H9 (cell line): ENCODE results near the gene TFPI. TPM values are rescaled to one million over a fixed set of nuclear protein-coding genes. Genes with fewer than 3 reads are reported as not detected.

ENCODE experiments used
- DNase-seq: peaks from one replicate; pipeline ENCODE4 v3.0.0-alpha.2; 2017
- H2AFZ ChIP-seq: one replicate; pipeline ENCODE4 v1.6.1; 2013; ENCODE audit warnings: mild to moderate bottlenecking, low read length, control low read depth, moderate library complexity
- H2AK5ac ChIP-seq: 2 replicates; pipeline ENCODE4 v1.6.1; 2013; ENCODE audit warnings: low read length, control low read depth, mixed read lengths; ENCODE audit not compliant: insufficient read length
- H2BK120ac ChIP-seq: one replicate; pipeline ENCODE4 v1.6.1; 2013; ENCODE audit warnings: low read depth, mild to moderate bottlenecking, low read length, control low read depth, inconsistent platforms; ENCODE audit not compliant: poor library complexity, severe bottlenecking
- H2BK12ac ChIP-seq: 2 replicates; pipeline ENCODE4 v1.6.1; 2013; ENCODE audit warnings: low read length, control low read depth, mixed read lengths, low read depth; ENCODE audit not compliant: insufficient read length
- H2BK15ac ChIP-seq: 2 replicates; pipeline ENCODE4 v1.6.1; 2013; ENCODE audit warnings: low read depth, low read length, control low read depth
- H2BK20ac ChIP-seq: one replicate; pipeline ENCODE4 v1.6.1; 2013; ENCODE audit warnings: low read depth, mild to moderate bottlenecking, low read length, control low read depth, inconsistent platforms; ENCODE audit not compliant: poor library complexity, severe bottlenecking
- H2BK5ac ChIP-seq: 2 replicates; pipeline ENCODE4 v1.6.1; 2013; ENCODE audit warnings: low read length, control low read depth, mixed read lengths; ENCODE audit not compliant: insufficient read length
- H3K14ac ChIP-seq: 2 replicates; pipeline ENCODE4 v1.6.1; 2013; ENCODE audit warnings: low read length, control low read depth; ENCODE audit not compliant: insufficient read depth
- H3K18ac ChIP-seq: 2 replicates; pipeline ENCODE4 v1.6.1; 2013; ENCODE audit warnings: low read depth, mild to moderate bottlenecking, mixed read lengths, low read length, control low read depth; ENCODE audit not compliant: insufficient read length
- H3K23ac ChIP-seq: 2 replicates; pipeline ENCODE4 v1.6.1; 2013; ENCODE audit warnings: low read length, control low read depth, mixed read lengths, low read depth; ENCODE audit not compliant: insufficient read length
- H3K23me2 ChIP-seq: 2 replicates; pipeline ENCODE4 v1.6.1; 2013; ENCODE audit warnings: low read depth, mild to moderate bottlenecking, mixed read lengths, low read length, control low read depth; ENCODE audit not compliant: insufficient read length, poor library complexity, severe bottlenecking
- H3K27ac ChIP-seq: 2 replicates; pipeline ENCODE4 v1.5.1; 2013; ENCODE audit warnings: low read length, control low read depth, mixed read lengths, low read depth; ENCODE audit not compliant: insufficient read length
- H3K27me3 ChIP-seq: 2 replicates; pipeline ENCODE4 v1.6.1; 2013; ENCODE audit warnings: low read length, control low read depth, inconsistent platforms; ENCODE audit not compliant: insufficient read depth
- H3K4ac ChIP-seq: 2 replicates; pipeline ENCODE4 v1.6.1; 2013; ENCODE audit warnings: low read depth, mild to moderate bottlenecking, control low read depth, inconsistent platforms, low read length, moderate library complexity
- H3K4me1 ChIP-seq: 2 replicates; pipeline ENCODE4 v1.6.1; 2013; ENCODE audit warnings: low read length, control low read depth, inconsistent platforms; ENCODE audit not compliant: insufficient read depth
- H3K4me2 ChIP-seq: 2 replicates; pipeline ENCODE4 v1.6.1; 2013; ENCODE audit warnings: low read length, control low read depth, mixed read lengths; ENCODE audit not compliant: insufficient read length, insufficient read depth
- H3K56ac ChIP-seq: 2 replicates; pipeline ENCODE4 v1.6.1; 2013; ENCODE audit warnings: low read depth, mild to moderate bottlenecking, mixed read lengths, low read length, control low read depth; ENCODE audit not compliant: insufficient read length
- H3K79me1 ChIP-seq: 2 replicates; pipeline ENCODE4 v1.6.1; 2013; ENCODE audit warnings: low read depth, mild to moderate bottlenecking, moderate library complexity, low read length, control low read depth, inconsistent platforms; ENCODE audit not compliant: insufficient read depth, poor library complexity, severe bottlenecking
- H3K79me2 ChIP-seq: 2 replicates; pipeline ENCODE4 v1.6.1; 2013; ENCODE audit warnings: low read length, control low read depth, inconsistent platforms; ENCODE audit not compliant: insufficient read depth
- H3K9ac ChIP-seq: 2 replicates; pipeline ENCODE4 v1.6.1; 2013; ENCODE audit warnings: low read length, control low read depth, mixed read lengths; ENCODE audit not compliant: insufficient read length; ENCODE audit errors: extremely low read depth
- H3K9me3 ChIP-seq: one replicate; pipeline ENCODE4 v1.6.1; 2013; ENCODE audit warnings: low read depth, low read length, inconsistent platforms; ENCODE audit not compliant: control insufficient read depth
- H3T11ph ChIP-seq: one replicate; pipeline ENCODE4 v1.6.1; 2013; ENCODE audit warnings: mild to moderate bottlenecking, low read length, control low read depth, inconsistent platforms
- H4K20me1 ChIP-seq: one replicate; pipeline ENCODE4 v1.6.1; 2013; ENCODE audit not compliant: control insufficient read depth, insufficient read length, insufficient read depth
- H4K5ac ChIP-seq: 2 replicates; pipeline ENCODE4 v1.6.1; 2013; ENCODE audit warnings: low read depth, mild to moderate bottlenecking, mixed read lengths, low read length, control low read depth; ENCODE audit not compliant: insufficient read length
- H4K8ac ChIP-seq: replicated peaks from 2 replicates; pipeline ENCODE4 v1.6.1; 2013; ENCODE audit warnings: low read length, control low read depth, mixed read lengths, low read depth; ENCODE audit not compliant: insufficient read length
- H4K91ac ChIP-seq: 2 replicates; pipeline ENCODE4 v1.6.1; 2013; ENCODE audit warnings: low read depth, mild to moderate bottlenecking, moderate library complexity, mixed read lengths, low read length, control low read depth; ENCODE audit not compliant: insufficient read length
- H3K27ac Mint-ChIP-seq, 3 experiments: 2 replicates in 2 of 3; 3 replicates in 1 of 3; pipeline ENCODE4 v1.8.0; 2020 to 2021; ENCODE audit warnings: mixed read lengths in 3 of 3, mild to moderate bottlenecking in 1 of 3, moderate library complexity in 1 of 3
- H3K27me3 Mint-ChIP-seq: 2 replicates; pipeline ENCODE4 v1.8.0; 2021; ENCODE audit warnings: low read depth, mild to moderate bottlenecking, moderate library complexity, mixed read lengths
- H3K36me3 Mint-ChIP-seq, 3 experiments: 2 replicates in 2 of 3; 3 replicates in 1 of 3; pipeline ENCODE4 v1.8.0; 2020 to 2021; ENCODE audit warnings: low read depth in 3 of 3, mixed read lengths in 3 of 3; ENCODE audit not compliant: insufficient read depth in 1 of 3
- H3K4me1 Mint-ChIP-seq, 2 experiments: 2 replicates each; pipeline ENCODE4 v1.8.0; 2020; ENCODE audit warnings: mixed read lengths in 2 of 2
- H3K4me3 Mint-ChIP-seq, 2 experiments: 2 replicates in 1 of 2; 3 replicates in 1 of 2; pipeline ENCODE4 v1.8.0; 2020 to 2021; ENCODE audit warnings: mild to moderate bottlenecking in 2 of 2, mixed read lengths in 2 of 2, moderate library complexity in 1 of 2
- H3K9me3 Mint-ChIP-seq, 2 experiments: 2 replicates in 1 of 2; 3 replicates in 1 of 2; pipeline ENCODE4 v1.8.0; 2020; ENCODE audit warnings: mild to moderate bottlenecking in 2 of 2, mixed read lengths in 2 of 2, moderate library complexity in 1 of 2
- WGBS: extraction: QIAGEN DNeasy Blood & Tissue Kit; methylation state at CpG from one replicate; pipeline ENCODE4 v1.1.7; 2013; ENCODE audit warnings: missing lambda C conversion rate, low lambda C conversion rate, mixed read lengths; ENCODE audit not compliant: insufficient read length; ENCODE audit errors: extremely low coverage; 5-methylcytosine and 5-hydroxymethylcytosine counted together
- total RNA-seq: library from RNA; stranded (reverse); gene quantifications from 2 replicates; pipeline ENCODE4 v1.2.1, GENCODE V29; 2021
- TF ChIP-seq, protein P1 (sequence below): fragments of 200-600 bp; sonication (generic); conservative IDR thresholded peaks from 3 replicates; pipeline ENCODE4 v1.8.0; 2021; ENCODE audit warnings: antibody characterized with exemption, mild to moderate bottlenecking

The TFPI gene
- total RNA-seq, 1 experiment from 2014 or later: 5.8 TPM

DNA sequence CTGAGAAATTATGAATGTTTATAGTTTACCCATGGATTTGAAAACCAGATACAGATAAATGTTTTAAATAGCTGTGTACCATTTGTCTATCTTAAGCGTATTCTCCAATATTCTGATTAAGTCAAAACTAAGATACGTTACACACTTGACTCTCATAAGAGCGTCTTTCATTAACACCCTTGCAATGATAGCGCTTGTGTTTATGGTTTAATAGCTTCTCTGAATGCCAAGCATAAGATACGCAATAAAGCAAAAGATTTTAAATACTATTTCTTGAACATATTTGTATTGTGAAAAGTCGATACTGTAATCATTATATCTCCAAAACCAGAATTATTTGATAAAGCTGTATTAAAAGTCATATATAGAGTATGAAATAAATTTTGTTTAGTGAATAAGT, 109.2 kb downstream of the TFPI start:
- Histone ChIP-seq H2BK12ac (no peak overlapping the region), H3K18ac (no peak overlapping the region), H3K14ac (no peak overlapping the region), H3K4me2 (no peak overlapping the region), H2BK120ac (no peak overlapping the region), H2BK20ac (no peak overlapping the region), H3K79me2 (no peaks in the 10 kb centered on the region), H4K20me1 (no peaks in the 10 kb centered on the region), H4K5ac (no peak overlapping the region), H2AK5ac (no peak overlapping the region), H3K4me1 (no peaks in the 10 kb centered on the region), H2BK15ac (no peak overlapping the region), H3K23me2 (no peaks in the 10 kb centered on the region), H4K8ac (no peak overlapping the region), H3K4ac (no peak overlapping the region), H3K56ac (no peak overlapping the region), H3T11ph (no peak overlapping the region), H3K79me1 (no peaks in the 10 kb centered on the region), H2AFZ (no peak overlapping the region), H3K9ac (no peak overlapping the region), H3K27ac (no peak overlapping the region), H3K9me3 (no peaks in the 10 kb centered on the region), H4K91ac (no peak overlapping the region), H2BK5ac (no peak overlapping the region), H3K23ac (no peak overlapping the region), H3K27me3 (no peaks in the 10 kb centered on the region)
- H3K4me3 Mint-ChIP-seq: no peak overlapping the region
- no peaks in the 10 kb centered on the region for H3K27me3 Mint-ChIP-seq
- H3K27ac Mint-ChIP-seq: no peak overlapping the region
- no peak for DNase-seq
- H3K36me3 Mint-ChIP-seq: no peaks in the 10 kb centered on the region
- no CpG with 5 or more reads among the region's 6 CpGs for WGBS
- H3K4me1 Mint-ChIP-seq: peaks cover 12 to 14% of the 10 kb centered on the region in 2 experiments
- TF ChIP-seq, protein P1, sequence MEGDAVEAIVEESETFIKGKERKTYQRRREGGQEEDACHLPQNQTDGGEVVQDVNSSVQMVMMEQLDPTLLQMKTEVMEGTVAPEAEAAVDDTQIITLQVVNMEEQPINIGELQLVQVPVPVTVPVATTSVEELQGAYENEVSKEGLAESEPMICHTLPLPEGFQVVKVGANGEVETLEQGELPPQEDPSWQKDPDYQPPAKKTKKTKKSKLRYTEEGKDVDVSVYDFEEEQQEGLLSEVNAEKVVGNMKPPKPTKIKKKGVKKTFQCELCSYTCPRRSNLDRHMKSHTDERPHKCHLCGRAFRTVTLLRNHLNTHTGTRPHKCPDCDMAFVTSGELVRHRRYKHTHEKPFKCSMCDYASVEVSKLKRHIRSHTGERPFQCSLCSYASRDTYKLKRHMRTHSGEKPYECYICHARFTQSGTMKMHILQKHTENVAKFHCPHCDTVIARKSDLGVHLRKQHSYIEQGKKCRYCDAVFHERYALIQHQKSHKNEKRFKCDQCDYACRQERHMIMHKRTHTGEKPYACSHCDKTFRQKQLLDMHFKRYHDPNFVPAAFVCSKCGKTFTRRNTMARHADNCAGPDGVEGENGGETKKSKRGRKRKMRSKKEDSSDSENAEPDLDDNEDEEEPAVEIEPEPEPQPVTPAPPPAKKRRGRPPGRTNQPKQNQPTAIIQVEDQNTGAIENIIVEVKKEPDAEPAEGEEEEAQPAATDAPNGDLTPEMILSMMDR: no peak
- no peaks in the 10 kb centered on the region for H3K9me3 Mint-ChIP-seq
